Esophagus squamous epithelium (tissue), 4 donors: Measurements from ENCODE around the gene STK4.

Source experiments
- CTCF ChIP-seq, 6 experiments: fragments of 450-650 bp in 4 of 6; fragments of 200-600 bp in 2 of 6; sonication (generic) in 2 of 6; IDR thresholded peaks; one replicate each; pipeline ENCODE4 v1.5.1; 2016 to 2019; ENCODE audit warnings: antibody characterized with exemption in 6 of 6, mild to moderate bottlenecking in 4 of 6, moderate library complexity in 4 of 6
- POLR2A ChIP-seq, 4 donors: fragments of 450-650 bp; IDR thresholded peaks; one replicate each; pipeline ENCODE4 v1.6.1; 2017; ENCODE audit warnings: antibody characterized with exemption in 4 of 4, mild to moderate bottlenecking in 4 of 4, moderate library complexity in 3 of 4

- TF ChIP-seq CTCF (IDR thresholded peaks at IDR 0.05) (peak in 2 of 6 experiments; percentile 4 to 24), POLR2A (IDR thresholded peaks at IDR 0.05) (peak in 3 of 4 donors; percentile 29 to 87 (median 65))
Observed at GRCh38 chr20:44960103-44960852, 6.0 kb upstream of the STK4 start, which contains the start of gene TOMM34.
